AG09319 (cell line): Measurements from ENCODE around the gene HIBCH.

ENCODE experiments used
- DNase-seq: peaks from one replicate; pipeline ENCODE4 v3.0.0-alpha.2; 2010; ENCODE audit warnings: low read depth; ENCODE audit errors: extremely low read depth
- CTCF ChIP-seq: IDR thresholded peaks from 2 replicates; pipeline ENCODE4 v1.5.1; 2011; ENCODE audit warnings: low read depth, mild to moderate bottlenecking, inconsistent platforms, low read length, moderate library complexity

The HIBCH gene

GRCh38 chr2:190173392-190173791, 146.2 kb downstream of the HIBCH start:
- TF ChIP-seq CTCF = no peak
- DNase-seq = no peak

- TF ChIP-seq CTCF = no peak
- DNase-seq = no peak
Measured at GRCh38 chr2:190170673-190171072, 149.0 kb downstream of the HIBCH start.

GRCh38 chr2:190169221-190170072, 150.2 kb downstream of the HIBCH start:
- no peak for DNase-seq
- TF ChIP-seq CTCF = no peak

- no peak for TF ChIP-seq CTCF
- no peak for DNase-seq
Measured at GRCh38 chr2:190167702-190168101, 151.9 kb downstream of the HIBCH start.

GRCh38 chr2:190165491-190165890, 154.1 kb downstream of the HIBCH start:
- DNase-seq = no peak
- no peak for TF ChIP-seq CTCF

- no peak for DNase-seq
- no peak for TF ChIP-seq CTCF
Measured at GRCh38 chr2:190162851-190163250, 156.8 kb downstream of the HIBCH start.

GRCh38 chr2:190159453-190159852, 160.2 kb downstream of the HIBCH start:
- no peak for TF ChIP-seq CTCF

More at GRCh38 chr2:190159453-190159852, 160.2 kb downstream of the HIBCH start:
- no peak for DNase-seq
